CD4-positive, CD25-positive, alpha-beta regulatory T cell (primary cell): ENCODE data around the gene LARP4B. TPM values are rescaled to one million over a fixed set of nuclear protein-coding genes. Genes with fewer than 3 reads are reported as not detected.

Source experiments
- ATAC-seq, 2 donors: fragments of 150-1000 bp; cut with Tn5 transposase; one replicate each; pipeline ENCODE4 v1.10.0; 2021; ENCODE audit warnings: low read depth in 2 of 2, moderate number of reproducible peaks in 2 of 2, moderate library complexity in 1 of 2
- DNase-seq, 3 donors: peaks; one replicate each; pipeline versions ENCODE4 v3.0.0 to v3.0.0-alpha.2; 2012 to 2022; ENCODE audit warnings: mixed read lengths in 1 of 3
- H3K27ac ChIP-seq: one replicate; pipeline ENCODE4 v1.7.0; 2013; ENCODE audit warnings: mild to moderate bottlenecking, low read length; ENCODE audit not compliant: insufficient read depth, poor library complexity, severe bottlenecking
- H3K27me3 ChIP-seq: one replicate; pipeline ENCODE4 v1.7.0; 2013; ENCODE audit warnings: low read length; ENCODE audit not compliant: control insufficient read depth, insufficient read depth
- H3K36me3 ChIP-seq: one replicate; pipeline ENCODE4 v1.7.0; 2013; ENCODE audit warnings: mild to moderate bottlenecking, low read length, moderate library complexity; ENCODE audit not compliant: control insufficient read depth, insufficient read depth
- H3K4me1 ChIP-seq: 2 replicates; pipeline ENCODE4 v1.7.0; 2013; ENCODE audit warnings: mild to moderate bottlenecking, low read length; ENCODE audit not compliant: insufficient read depth, control insufficient read depth, poor library complexity, severe bottlenecking
- H3K4me3 ChIP-seq: one replicate; pipeline ENCODE4 v1.7.0; 2013; ENCODE audit warnings: low read depth, mild to moderate bottlenecking, low read length, moderate library complexity
- H3K9me3 ChIP-seq, 2 experiments: 1 replicate in 1 of 2; 2 replicates in 1 of 2; pipeline ENCODE4 v1.7.0; 2013; ENCODE audit warnings: low read length in 2 of 2, mild to moderate bottlenecking in 1 of 2, moderate library complexity in 1 of 2; ENCODE audit not compliant: control insufficient read depth in 2 of 2
- H3K27ac Mint-ChIP-seq, 3 donors: one replicate each; pipeline ENCODE4 v1.8.0; 2020 to 2022; ENCODE audit warnings: mild to moderate bottlenecking in 3 of 3, mixed read lengths in 3 of 3, moderate library complexity in 2 of 3
- H3K27me3 Mint-ChIP-seq: one replicate; pipeline ENCODE4 v1.8.0; 2022; ENCODE audit warnings: mild to moderate bottlenecking, mixed read lengths
- H3K36me3 Mint-ChIP-seq: one replicate; pipeline ENCODE4 v1.8.0; 2020; ENCODE audit warnings: mixed read lengths
- H3K4me1 Mint-ChIP-seq, 4 donors: one replicate each; pipeline ENCODE4 v1.8.0; 2020 to 2022; ENCODE audit warnings: mixed read lengths in 4 of 4, mild to moderate bottlenecking in 1 of 4
- H3K4me3 Mint-ChIP-seq, 4 donors: one replicate each; pipeline ENCODE4 v1.8.0; 2020 to 2022; ENCODE audit warnings: mild to moderate bottlenecking in 4 of 4, mixed read lengths in 4 of 4, moderate library complexity in 3 of 4
- H3K9me3 Mint-ChIP-seq, 7 donors: one replicate each; pipeline ENCODE4 v1.8.0; 2020 to 2022; ENCODE audit warnings: mixed read lengths in 7 of 7, mild to moderate bottlenecking in 3 of 7, moderate library complexity in 2 of 7
- polyA plus RNA-seq, 4 donors: library from polyadenylated mRNA; unstranded; fragments of 300-500 nt; fragmentation: Illumina TruSeq; gene quantifications; one replicate each; pipeline ENCODE4 v1.2.3, GENCODE V29; 2021
- total RNA-seq: library from RNA; stranded (reverse); gene quantifications from one replicate; pipeline ENCODE4 v1.2.3, GENCODE V29; 2022

LARP4B gene
- total and polyA plus RNA-seq, 5 donors from 2014 or later: 20.5 to 82.0 (median 30.3) TPM

- DNase-seq (no peak), ATAC-seq (no peak)
- Mint-ChIP-seq H3K36me3 (no peaks in the 10 kb centered on the region), H3K4me3 (no peak overlapping the region), H3K27ac (no peak overlapping the region), H3K27me3 (peaks cover 11% of the 10 kb centered on the region), H3K4me1 (peaks cover 3 to 12% (median 5%) of the 10 kb centered on the region in 4 donors), H3K9me3 (peaks cover 0 to 10% (median 2%) of the 10 kb centered on the region in 7 donors)
- Histone ChIP-seq H3K36me3 (no peaks in the 10 kb centered on the region), H3K9me3 (no peaks in the 10 kb centered on the region), H3K4me1 (no peaks in the 10 kb centered on the region), H3K4me3 (no peak overlapping the region), H3K27me3 (peaks cover 5% of the 10 kb centered on the region), H3K27ac (no peak overlapping the region)
These were observed 40.1 kb upstream of the LARP4B start for GRCh38 chr10:971613-972012.

GRCh38 chr10:971150-971542, 39.6 kb upstream of the LARP4B start:
- peaks cover 3 to 12% (median 5%) of the 10 kb centered on the region in 4 donors for H3K4me1 Mint-ChIP-seq
- Histone ChIP-seq H3K27me3 (peaks cover 5% of the 10 kb centered on the region), H3K4me1 (no peaks in the 10 kb centered on the region), H3K9me3 (no peaks in the 10 kb centered on the region), H3K36me3 (no peaks in the 10 kb centered on the region), H3K4me3 (no peak overlapping the region), H3K27ac (no peak overlapping the region)
- H3K9me3 Mint-ChIP-seq: peaks cover 0 to 8% (median 1%) of the 10 kb centered on the region in 7 donors
- H3K27me3 Mint-ChIP-seq: peaks cover 11% of the 10 kb centered on the region
- H3K4me3 Mint-ChIP-seq: no peak overlapping the region
- ATAC-seq (no peak), DNase-seq (no peak)
- H3K27ac Mint-ChIP-seq: no peak overlapping the region
- no peaks in the 10 kb centered on the region for H3K36me3 Mint-ChIP-seq

GRCh38 chr10:970311-971149, 39.0 kb upstream of the LARP4B start:
- H3K27ac Mint-ChIP-seq: no peak overlapping the region
- H3K36me3 ChIP-seq: no peaks in the 10 kb centered on the region
- H3K27me3 ChIP-seq: peaks cover 5% of the 10 kb centered on the region
- H3K9me3 ChIP-seq: no peaks in the 10 kb centered on the region
- H3K9me3 Mint-ChIP-seq: peaks cover 0 to 8% (median 1%) of the 10 kb centered on the region in 7 donors
- H3K4me1 Mint-ChIP-seq: peaks cover 3 to 12% (median 6%) of the 10 kb centered on the region in 4 donors
- no peak overlapping the region for H3K4me3 Mint-ChIP-seq
- H3K27ac ChIP-seq: no peak overlapping the region
- no peaks in the 10 kb centered on the region for H3K36me3 Mint-ChIP-seq
- H3K4me3 ChIP-seq: no peak overlapping the region
- DNase-seq (no peak), ATAC-seq (no peak)
- H3K4me1 ChIP-seq: no peaks in the 10 kb centered on the region
- H3K27me3 Mint-ChIP-seq: peaks cover 11% of the 10 kb centered on the region

- DNase-seq (no peak), ATAC-seq (no peak)
- Histone ChIP-seq H3K36me3 (no peaks in the 10 kb centered on the region), H3K27me3 (peaks cover 5% of the 10 kb centered on the region), H3K4me1 (no peaks in the 10 kb centered on the region), H3K9me3 (no peaks in the 10 kb centered on the region), H3K4me3 (no peak overlapping the region), H3K27ac (no peak overlapping the region)
- peaks cover 11% of the 10 kb centered on the region for H3K27me3 Mint-ChIP-seq
- no peak overlapping the region for H3K4me3 Mint-ChIP-seq
- peaks cover 0 to 8% (median 0%) of the 10 kb centered on the region in 7 donors for H3K9me3 Mint-ChIP-seq
- peaks cover 3 to 12% (median 8%) of the 10 kb centered on the region in 4 donors for H3K4me1 Mint-ChIP-seq
- H3K36me3 Mint-ChIP-seq: no peaks in the 10 kb centered on the region
- peak overlapping the region in 1 of 3 donors; percentile 38 for H3K27ac Mint-ChIP-seq
These were observed 38.1 kb upstream of the LARP4B start for GRCh38 chr10:969473-970150.

- peaks cover 0 to 8% (median 0%) of the 10 kb centered on the region in 7 donors for H3K9me3 Mint-ChIP-seq
- H3K27ac Mint-ChIP-seq: no peak overlapping the region
- peaks cover 11% of the 10 kb centered on the region for H3K27me3 Mint-ChIP-seq
- no peak for DNase-seq
- Histone ChIP-seq H3K27ac (no peak overlapping the region), H3K27me3 (peaks cover 5% of the 10 kb centered on the region), H3K4me3 (no peak overlapping the region), H3K4me1 (no peaks in the 10 kb centered on the region), H3K9me3 (no peaks in the 10 kb centered on the region), H3K36me3 (no peaks in the 10 kb centered on the region)
- H3K4me3 Mint-ChIP-seq: no peak overlapping the region
- peaks cover 3 to 12% (median 8%) of the 10 kb centered on the region in 4 donors for H3K4me1 Mint-ChIP-seq
- no peaks in the 10 kb centered on the region for H3K36me3 Mint-ChIP-seq
- ATAC-seq: no peak
These were observed 37.2 kb upstream of the LARP4B start for GRCh38 chr10:968546-969199.

GRCh38 chr10:966466-967235, 35.1 kb upstream of the LARP4B start:
- Mint-ChIP-seq H3K9me3 (peaks cover 0 to 5% (median 0%) of the 10 kb centered on the region in 7 donors), H3K4me3 (peak overlapping the region in 1 of 4 donors; percentile 48), H3K27ac (no peak overlapping the region), H3K27me3 (peaks cover 6% of the 10 kb centered on the region), H3K4me1 (peaks cover 3 to 12% (median 8%) of the 10 kb centered on the region in 4 donors), H3K36me3 (no peaks in the 10 kb centered on the region)
- Histone ChIP-seq H3K36me3 (no peaks in the 10 kb centered on the region), H3K27ac (no peak overlapping the region), H3K4me3 (no peak overlapping the region), H3K27me3 (peaks cover 5% of the 10 kb centered on the region), H3K9me3 (no peaks in the 10 kb centered on the region), H3K4me1 (no peaks in the 10 kb centered on the region)
- ATAC-seq: no peak
- DNase-seq: no peak

GRCh38 chr10:964988-965417, 33.5 kb upstream of the LARP4B start:
- H3K4me3 Mint-ChIP-seq: no peak overlapping the region
- no peak for ATAC-seq
- no peaks in the 10 kb centered on the region for H3K36me3 Mint-ChIP-seq

More at GRCh38 chr10:964988-965417, 33.5 kb upstream of the LARP4B start:
- Mint-ChIP-seq H3K9me3 (peaks cover 0 to 5% (median 0%) of the 10 kb centered on the region in 7 donors), H3K27ac (no peak overlapping the region), H3K4me1 (peaks cover 3 to 12% (median 8%) of the 10 kb centered on the region in 4 donors), H3K27me3 (no peaks in the 10 kb centered on the region)
- no peak overlapping the region for H3K27ac ChIP-seq
- H3K9me3 ChIP-seq: no peaks in the 10 kb centered on the region
- H3K4me3 ChIP-seq: no peak overlapping the region
- no peaks in the 10 kb centered on the region for H3K4me1 ChIP-seq
- no peak for DNase-seq
- peaks cover 1% of the 10 kb centered on the region for H3K27me3 ChIP-seq
- H3K36me3 ChIP-seq: no peaks in the 10 kb centered on the region
